Measurements from ENCODE around the gene POLDIP2. TPM values are rescaled to one million over a fixed set of nuclear protein-coding genes. Genes with fewer than 3 reads are reported as not detected.

POLDIP2 gene
- total and polyA plus RNA-seq, 9 of the 15 experiments (the other 6 are each of a cell fraction or from before 2014, with no cell fraction given) = 22.0 to 137 (median 104) TPM

- no peaks in the 10 kb centered on the region for H3K9me3 ChIP-seq (replicated peaks; ENCODE audit: control insufficient read depth, insufficient read depth, low read depth, low read length)
- CTCF ChIA-PET (ENCODE audit: low intra/inter-chr PET ratio) = no interaction called here
- H3K27me3 ChIP-seq (ENCODE audit: control insufficient read depth in 2 of 2, insufficient read depth in 2 of 2, low read length in 2 of 2) = no peaks in the 10 kb centered on the region
- peak in 1 of 4 experiments; percentile 34 for DNase-seq (ENCODE audit: extremely low read depth in 1 of 4, low spot score in 3 of 4)
- intact Hi-C loops (cut with micrococcal nuclease) = no loop called here
- H4K20me1 ChIP-seq (replicated peaks; ENCODE audit: control insufficient read depth, insufficient read depth, low read length) = 0 out of 2 replicates have a peak, but pooled peaks cover 18% of the 10 kb centered on the region
- H3K4me3 ChIP-seq = peak overlapping the region; percentile 56
- H3K27ac ChIP-seq (ENCODE audit: extremely low read depth, low read depth, low read length) = no peak overlapping the region; the same call in 2 of the 3 replicates
- POLR2A ChIA-PET = interaction anchor here (0.8 to 4.9 kb wide), 3 partner anchors 8 to 279 kb away, joined by 3 to 62 read pairs (median 19); partner anchors contain the start of genes IFT20 and TNFAIP1
- no peak overlapping the region for H2AFZ ChIP-seq (ENCODE audit: low read depth, low read length)
- peak overlapping the region; percentile 53 to 71; a peak in 3 of 4 replicates for H3K9ac ChIP-seq (ENCODE audit: insufficient read depth in 1 of 2, low read depth in 2 of 2, low read length in 2 of 2)
- peaks cover 33 to 43% of the 10 kb centered on the region in 2 experiments for H3K4me1 ChIP-seq (replicated peaks in 1 of 2; ENCODE audit: control insufficient read depth in 2 of 2, insufficient read depth in 2 of 2, low read length in 2 of 2)
- ATAC-seq = no peak
- BruUV-seq (replicated peaks) = no TSS peak
- H3K79me2 ChIP-seq (ENCODE audit: control insufficient read depth, insufficient read depth, low read length) = peaks cover 86% of the 10 kb centered on the region
- 25% methylated on average over 8 of the region's 8 CpGs for WGBS (ENCODE audit: insufficient coverage, low coverage, missing lambda C conversion rate)
- no peak for FAIRE-seq
- H3K4me2 ChIP-seq (ENCODE audit: insufficient read depth, low read length) = peak overlapping the region; percentile 93
- in situ Hi-C loops (cut with MboI) = no loop called here
- TF ChIP-seq EHMT2 (IDR thresholded peaks at IDR 0.05) (no peak), NR2C1 (IDR thresholded peaks at IDR 0.05) (peak; percentile 3; the same call in 1 of the 2 replicates), NR2C1 (tag; IDR thresholded peaks at IDR 0.05) (no peak), ARID1B (IDR thresholded peaks at IDR 0.05) (no peak), CREB5 (CRISPR knock-in tag; IDR thresholded peaks at IDR 0.05) (no peak), NR2C2 (CRISPR knock-in tag; IDR thresholded peaks at IDR 0.05) (no peak), NR2C2 (tag; IDR thresholded peaks at IDR 0.05) (peak; percentile 46; the same call in 1 of the 2 replicates), KDM1A (IDR thresholded peaks at IDR 0.05) (peak; percentile 94 to 96), OTX1 (CRISPR knock-in tag; IDR thresholded peaks at IDR 0.05) (no peak), HDAC1 (IDR thresholded peaks at IDR 0.05) (peak in 1 of 2 experiments; percentile 56; a peak in 1 of 4 replicates)
- peaks cover 44% of the 10 kb centered on the region for H3K36me3 ChIP-seq (ENCODE audit: control insufficient read depth, insufficient read depth, low read length)
- no peaks in the 10 kb centered on the region for H3K9me1 ChIP-seq (ENCODE audit: control insufficient read depth, insufficient read depth, low read length)
Measured at GRCh38 chr17:28320215-28321061, 36.9 kb downstream of the POLDIP2 start.

All from K562 (cell line).